COLO668 (cell line): Measurements from ENCODE around the gene ITGAV.

Experiments
- DNase-seq: peaks from one replicate; lab custom pipeline; 2025; ENCODE audit not compliant: unreplicated experiment; lab: John Stamatoyannopoulos, UW

The ITGAV gene

DNA sequence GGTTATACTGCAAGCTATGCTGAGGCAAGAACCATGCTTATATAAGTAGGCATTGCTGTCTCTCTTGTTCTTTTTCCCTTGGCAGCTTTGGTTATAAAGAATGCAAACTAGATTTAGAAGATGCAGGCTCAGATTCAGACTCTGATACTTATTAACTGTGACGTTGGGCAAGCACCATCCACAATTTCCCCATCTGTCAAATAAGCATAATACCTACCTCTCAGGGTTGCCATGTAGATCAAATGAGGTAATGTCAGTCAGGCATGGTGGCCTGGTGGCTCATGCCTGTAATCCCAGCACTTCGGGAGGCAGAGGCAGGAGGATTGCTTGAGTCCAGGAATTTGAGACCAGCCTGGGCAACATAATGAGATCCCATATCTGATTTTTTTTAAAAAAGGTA lies 21.7 kb downstream of the ITGAV start:
- DNase-seq, result no peak

DNA sequence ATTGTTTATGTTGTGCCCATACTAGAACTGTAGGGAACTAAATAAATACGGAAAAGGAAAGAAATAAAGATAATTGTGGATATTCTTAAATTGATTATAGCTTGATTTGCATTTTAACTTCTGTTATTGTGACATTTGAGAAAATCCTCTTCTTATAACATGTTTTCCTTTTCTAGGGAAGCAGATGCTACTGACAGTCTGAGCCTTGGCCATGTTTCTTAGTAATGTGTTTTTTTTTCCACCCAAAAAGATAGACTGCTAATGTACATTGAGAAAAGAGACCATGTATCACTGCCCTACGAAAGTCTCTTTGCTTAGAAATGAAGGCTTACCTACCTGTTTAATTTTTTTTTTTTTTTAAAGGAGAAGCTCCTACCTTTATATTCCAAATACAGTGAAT lies 22.2 kb downstream of the ITGAV start:
- DNase-seq, result no peak

DNA sequence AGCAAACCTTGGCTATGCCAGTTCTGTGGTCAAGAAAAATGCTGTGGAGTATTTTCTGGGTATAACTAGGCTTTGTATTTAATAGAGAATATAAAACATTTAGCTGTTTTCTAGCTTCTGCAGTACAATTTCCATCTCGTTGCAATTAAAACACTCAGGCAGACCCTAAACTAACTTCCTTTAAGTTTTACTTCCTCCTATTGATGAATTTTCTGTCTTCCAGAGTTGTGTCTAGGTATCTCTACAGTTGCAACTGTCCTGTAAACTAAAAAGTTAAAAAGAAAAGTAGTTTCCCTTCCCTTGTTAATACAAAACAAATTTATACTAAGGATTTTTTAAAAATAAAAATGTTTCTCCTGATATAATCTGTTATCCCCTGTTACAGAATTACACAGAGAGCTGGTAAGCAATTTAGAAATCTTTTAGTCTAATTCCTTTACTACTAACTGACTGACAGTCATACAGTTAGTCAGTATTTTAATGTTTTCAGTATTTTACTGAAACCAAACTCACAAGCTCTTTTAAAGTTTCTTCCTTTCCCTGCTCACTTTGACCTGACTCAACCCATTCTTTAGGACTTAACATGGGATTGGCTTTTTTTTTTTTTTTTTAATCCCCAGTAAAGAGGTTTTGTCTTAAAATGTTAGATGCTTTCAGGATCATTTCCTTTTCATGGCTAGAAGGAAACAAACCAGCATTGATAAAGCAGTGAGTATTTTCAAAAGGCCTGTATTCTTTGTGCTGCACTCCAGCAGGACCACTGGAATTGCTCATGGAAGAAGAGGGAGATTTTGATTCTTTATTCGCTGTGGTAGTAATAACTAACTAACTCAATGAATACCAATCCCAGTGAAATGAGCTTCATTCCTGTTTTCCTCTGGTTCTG lies 22.9 kb downstream of the ITGAV start:
- no peak for DNase-seq

DNA sequence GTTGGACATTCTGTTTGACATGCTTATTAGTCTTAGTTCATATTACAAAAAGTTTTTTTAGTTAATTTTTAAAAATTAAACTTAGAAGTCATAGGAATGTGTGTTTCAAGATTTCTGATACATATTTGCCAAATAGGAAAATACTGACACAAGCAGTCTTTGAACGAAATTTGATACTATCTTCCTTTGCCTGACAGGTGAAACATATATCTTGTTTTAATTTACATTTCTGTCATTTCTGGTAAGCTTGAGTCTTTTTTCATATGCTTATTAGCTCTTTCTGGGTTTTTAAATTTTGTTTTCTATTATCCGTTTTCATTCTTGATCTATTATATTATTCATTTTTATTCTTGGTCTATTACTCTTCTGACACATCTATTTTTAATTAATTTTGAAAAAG lies 24.5 kb downstream of the ITGAV start:
- no peak for DNase-seq

DNA sequence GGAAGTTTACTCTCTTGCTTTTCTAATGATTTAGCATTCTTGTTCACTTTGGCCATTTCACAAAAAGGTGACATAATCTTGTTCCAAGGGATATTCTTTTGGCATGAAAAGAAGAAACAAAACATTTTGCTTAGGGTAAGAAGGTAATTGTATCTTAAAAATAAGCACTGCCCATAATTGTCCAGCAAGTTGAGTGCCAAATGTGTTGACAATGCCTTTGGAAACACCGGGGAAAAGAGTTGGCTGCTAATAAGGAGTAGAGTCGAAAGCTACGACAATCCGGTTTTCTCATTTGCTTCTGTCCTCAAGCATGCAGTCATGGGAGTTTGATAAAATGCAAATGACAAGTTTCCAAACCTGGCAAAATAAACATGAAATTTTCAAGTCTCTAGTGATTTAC lies 27.3 kb downstream of the ITGAV start:
- DNase-seq, result no peak

DNA sequence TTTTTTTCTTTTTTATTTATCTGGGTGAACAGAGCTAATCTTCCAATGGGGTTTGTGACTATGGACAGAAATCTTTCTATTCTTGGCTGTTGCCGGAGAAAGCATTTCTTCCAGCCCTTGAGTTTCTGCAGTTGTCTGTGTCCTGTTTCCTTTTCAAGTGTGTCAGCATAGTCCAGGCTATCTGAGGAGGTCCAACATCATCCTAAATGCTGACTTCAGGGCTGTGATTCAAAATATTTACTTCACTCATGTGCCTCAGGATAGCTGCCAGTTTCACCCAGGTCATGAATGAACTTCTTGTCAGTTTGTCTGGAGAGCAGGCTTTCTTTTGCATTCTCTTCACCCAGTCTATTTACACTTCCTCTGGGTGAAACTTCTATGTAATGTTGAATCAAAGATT lies 27.9 kb downstream of the ITGAV start:
- no peak for DNase-seq

DNA sequence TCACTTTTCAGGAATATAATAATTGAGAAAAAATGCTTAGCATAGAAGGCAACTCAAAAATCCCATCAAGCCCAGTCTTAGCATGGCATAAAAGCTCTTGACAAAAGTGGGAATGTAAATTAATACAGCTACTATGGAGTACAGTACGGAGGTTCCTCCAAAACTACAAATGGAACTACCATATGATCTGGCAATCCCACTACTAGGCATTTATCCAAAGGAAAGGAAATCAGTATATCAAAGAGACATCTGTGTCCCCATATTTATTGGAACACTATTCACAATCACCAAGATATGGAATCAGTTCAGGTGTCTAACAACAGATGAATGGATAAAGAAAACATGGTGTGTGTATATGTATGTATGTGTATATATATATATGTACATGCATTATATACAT lies 28.8 kb downstream of the ITGAV start:
- no peak for DNase-seq

DNA sequence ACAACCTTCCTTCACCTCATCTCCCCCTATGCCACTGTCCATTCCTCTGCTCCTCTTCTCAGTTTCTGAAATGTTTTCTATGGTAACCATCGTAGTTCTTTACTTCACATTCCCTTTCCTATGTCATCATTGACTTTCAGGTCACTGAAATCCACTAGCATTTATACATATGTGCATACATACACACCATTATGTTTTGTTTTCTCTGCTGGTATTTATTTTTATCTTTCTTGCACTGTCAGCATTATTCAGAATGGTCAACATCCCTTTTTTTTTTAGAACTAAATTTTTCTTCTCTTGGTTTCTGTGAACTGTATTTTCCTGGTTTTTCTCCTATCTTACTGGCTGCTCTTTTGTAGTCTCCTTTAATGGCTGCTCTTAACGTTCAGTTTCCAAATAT lies 33.2 kb downstream of the ITGAV start:
- DNase-seq, result no peak

DNA sequence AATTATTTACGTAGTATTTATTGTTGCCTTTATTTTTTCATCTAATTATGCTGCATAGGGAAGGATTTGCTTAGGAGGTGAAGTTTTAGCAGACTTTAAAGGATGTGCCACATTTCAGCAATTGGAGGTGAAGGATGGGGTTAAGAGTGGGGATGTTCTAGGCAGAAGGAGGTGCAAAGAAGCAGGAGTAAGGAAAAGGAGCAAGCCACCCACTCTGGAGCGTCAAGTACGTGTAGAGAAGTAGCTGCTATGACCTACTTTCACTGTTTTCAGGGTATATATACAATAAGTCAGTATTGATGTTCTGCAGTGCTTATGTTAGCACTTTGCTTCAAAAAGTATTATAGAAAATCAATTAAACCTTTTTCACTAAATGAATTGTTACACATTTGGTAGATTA lies 34.4 kb downstream of the ITGAV start:
- no peak for DNase-seq

DNA sequence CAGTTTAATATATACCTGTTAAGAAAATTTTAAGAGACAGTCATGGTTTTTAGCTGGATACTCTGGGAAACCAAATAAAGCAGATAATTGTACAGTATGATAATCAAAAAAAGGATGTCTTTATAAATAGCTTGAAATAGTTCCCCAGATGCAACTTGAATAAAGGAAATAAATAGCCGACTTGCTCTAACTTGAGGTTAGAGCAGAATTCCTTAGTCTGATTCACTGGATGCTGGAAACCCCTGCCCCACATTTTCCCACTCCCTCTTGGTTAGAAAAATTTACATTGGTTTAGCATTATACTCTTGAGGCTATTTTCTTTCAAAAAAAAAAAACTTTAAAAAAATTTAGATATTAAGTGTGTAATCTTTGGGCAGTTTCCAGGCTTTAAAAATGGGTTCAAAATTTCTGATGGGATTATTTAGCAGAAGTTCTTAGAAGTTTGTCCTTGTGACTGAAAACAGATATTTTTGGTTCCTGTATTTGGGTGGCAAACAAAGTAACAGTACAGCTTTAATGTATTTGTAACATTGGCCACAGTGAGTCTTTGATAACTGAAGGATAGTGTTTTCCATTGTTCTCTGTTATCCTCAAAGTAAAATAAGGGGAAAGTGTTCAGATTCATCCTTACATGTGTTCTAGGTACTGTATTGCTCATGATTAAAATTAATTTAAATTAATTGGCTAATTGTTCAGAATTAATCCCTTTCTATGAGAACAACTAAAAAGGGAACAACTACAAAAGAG lies 39.6 kb downstream of the ITGAV start:
- DNase-seq, result no peak

DNA sequence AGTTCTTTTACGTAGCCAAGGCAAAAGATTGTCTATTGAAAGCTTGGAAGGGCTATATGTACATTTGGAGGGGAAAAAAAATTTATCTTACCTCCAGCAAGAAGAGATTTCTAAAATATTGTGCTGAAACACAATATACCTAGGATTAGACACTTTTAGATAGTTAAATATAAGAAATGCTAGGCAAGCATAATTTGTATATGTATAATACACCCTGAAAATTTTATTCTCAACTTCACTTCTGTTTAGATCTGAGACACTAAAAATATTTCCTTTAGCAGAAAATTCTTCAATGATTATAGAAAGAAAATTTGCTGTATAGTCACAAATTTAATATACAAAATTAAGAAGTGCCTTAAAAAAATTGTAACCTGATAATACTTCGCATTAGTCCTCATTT lies 42.6 kb downstream of the ITGAV start:
- no peak for DNase-seq

DNA sequence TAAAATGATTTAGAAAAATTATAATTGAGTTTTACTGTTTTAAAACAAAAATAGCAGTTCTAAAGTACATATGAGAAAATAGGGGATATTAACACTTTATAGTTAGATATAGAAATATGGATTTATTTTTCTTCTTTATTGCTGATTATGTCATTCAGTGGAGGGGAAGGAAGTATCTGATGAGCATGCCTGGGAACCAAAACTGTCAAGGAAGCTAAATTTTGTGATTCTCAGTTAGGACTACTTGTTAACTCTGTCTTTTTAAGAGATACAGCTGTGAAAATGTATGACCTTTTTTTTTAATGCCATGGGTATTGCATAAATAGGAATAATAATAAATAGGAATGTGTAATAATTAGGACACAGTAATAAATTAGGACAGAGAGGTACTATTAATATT lies 44.8 kb downstream of the ITGAV start:
- DNase-seq, result no peak

DNA sequence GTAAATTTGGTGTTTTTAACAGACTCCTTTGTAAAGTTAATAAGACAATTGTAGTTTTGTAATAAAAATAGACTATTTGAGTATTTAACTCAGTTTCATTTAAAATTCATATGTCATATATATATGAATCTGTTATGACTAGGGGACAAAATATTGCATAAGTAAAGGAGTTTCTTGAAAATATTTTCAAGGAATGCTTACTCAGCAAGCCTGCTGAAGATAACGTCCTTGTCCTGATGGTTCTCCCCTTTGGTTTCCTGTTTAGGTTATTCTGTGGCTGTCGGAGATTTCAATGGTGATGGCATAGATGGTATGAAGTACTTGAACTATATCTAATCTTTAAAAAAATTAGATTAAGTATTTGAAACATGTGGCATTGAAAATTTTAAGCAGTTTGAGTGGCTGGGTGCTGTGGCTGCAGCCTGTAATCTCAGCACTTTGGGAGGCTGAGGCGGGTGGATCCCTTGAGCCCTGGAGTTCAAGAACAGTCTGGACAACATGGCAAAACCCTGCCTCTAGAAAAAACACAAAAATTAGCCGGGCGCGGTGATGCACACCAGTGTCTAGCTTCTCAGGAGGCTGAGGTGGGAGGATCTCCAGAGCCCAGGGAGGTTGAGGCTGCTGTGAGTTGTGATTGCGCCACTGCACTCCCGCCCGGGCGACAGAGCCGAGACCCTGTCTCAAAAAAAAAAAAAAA lies 47.1 kb downstream of the ITGAV start:
- no peak for DNase-seq

DNA sequence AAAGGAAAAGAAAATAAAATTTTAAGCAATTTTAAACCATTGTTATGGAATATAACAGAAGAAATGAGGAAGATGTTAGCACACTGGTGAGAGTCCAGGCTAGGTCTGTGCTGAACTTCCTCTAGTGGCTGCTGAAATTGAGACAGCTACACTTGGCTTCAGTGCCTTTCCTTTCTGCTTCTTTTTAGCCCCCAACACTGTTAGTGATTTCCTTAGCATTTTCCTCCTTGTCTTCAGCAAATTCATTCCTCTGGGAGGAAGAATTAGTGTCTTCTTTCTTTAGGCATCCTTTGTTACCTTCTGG lies 47.6 kb downstream of the ITGAV start:
- DNase-seq, result no peak

DNA sequence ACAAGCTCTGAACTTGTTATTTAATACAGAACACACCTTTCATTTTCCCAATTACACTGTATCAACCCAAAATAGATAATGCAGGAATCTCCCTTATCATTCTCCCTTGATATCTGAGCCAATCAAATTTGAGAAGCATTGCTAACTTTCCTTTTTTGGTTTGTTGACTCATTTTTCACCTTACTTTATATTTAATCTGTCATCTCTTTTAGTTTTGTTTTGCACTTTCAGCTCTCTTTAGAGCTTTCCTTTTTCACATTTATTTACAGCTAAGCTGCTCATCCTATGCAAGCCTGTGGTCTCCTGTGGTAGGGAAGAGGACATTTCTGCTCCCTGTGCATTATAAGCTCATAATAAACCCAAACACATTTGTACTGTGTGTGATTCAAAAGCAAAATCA lies 50.1 kb downstream of the ITGAV start:
- no peak for DNase-seq

DNA sequence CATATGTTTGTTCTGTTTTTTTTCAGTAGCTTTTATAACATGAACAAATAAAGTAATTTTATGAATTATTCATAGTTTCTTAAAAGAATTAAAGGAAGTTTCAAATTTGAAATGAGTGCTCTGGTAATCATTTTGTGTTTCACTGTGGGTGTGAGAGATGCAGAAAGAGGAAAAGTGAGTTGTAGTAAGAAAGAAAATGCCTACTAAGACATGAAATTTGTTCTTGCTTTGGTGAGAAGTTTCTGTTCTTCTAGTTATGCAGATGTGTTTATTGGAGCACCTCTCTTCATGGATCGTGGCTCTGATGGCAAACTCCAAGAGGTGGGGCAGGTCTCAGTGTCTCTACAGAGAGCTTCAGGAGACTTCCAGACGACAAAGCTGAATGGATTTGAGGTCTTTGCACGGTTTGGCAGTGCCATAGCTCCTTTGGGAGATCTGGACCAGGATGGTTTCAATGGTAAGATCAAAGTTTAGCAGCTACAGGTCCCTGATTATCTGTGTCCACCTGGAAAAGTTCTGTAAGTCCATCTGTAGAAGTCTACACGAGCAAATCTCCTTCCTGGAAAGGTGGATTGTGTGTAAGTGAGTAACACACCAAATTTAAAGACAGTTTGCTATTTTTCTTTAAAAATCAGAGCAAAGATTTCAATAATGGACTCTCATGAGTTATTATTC lies 51.4 kb downstream of the ITGAV start:
- no peak for DNase-seq

DNA sequence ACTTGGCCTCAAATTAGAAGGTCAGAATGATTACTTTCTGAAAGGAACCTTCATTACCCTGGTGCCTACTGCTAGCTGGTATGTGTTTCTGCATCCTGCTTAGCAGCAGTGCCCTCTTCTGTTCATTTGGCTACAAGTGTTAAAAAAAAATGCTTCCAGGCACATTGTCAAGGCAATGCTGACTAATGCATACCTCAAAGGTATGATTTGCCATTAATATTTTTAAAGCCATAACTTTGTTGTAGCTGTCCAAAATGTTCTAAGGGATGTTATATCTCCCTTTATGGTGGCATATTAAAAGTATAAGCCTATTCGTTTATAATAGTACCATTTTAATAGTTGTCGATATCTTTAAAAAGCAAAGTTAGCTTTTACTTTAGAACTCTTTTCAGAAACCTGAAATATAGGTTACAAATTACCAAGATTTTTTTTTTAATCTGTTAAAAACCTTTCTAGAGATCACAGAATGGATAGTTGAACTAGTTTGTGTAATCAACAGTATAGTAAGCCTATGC lies 52.0 kb downstream of the ITGAV start:
- DNase-seq, result peak; percentile 29

DNA sequence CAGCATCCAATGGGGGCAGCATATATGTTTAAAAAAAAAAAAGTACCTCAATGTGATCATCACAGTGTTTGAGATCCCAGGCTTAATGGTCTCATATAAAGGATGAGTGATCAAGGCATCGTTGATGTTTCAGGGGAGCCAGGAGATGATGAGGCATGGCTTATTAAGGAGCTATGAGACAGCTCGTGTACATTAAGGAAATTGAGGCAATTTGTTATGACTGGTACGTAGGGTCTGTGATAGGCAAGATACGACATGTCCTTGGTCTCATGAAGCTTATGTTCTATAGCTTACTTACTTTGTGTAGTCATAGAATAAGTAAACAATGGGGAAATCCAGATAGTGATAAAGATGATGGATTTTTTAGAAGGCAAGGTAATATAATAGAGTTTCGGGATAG lies 54.9 kb downstream of the ITGAV start:
- no peak for DNase-seq

DNA sequence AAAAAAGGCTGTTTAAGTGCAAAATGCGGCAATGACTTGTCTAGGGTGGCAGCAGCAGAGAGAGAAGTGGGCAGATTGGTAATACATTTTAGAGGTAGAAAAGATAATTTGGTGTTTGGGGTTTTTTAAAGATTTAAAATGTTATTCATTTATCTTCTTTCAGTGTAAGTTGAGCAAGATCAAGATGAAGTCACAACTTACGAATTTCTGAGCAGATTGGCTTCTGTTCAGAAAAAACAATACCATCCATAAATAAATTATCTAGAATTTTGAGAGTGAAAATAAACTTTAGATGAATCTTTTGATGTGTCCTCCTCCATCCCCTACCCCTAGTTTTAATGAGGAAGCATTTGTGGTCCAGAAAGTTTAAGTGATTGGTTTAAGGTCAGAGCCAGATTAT lies 56.1 kb downstream of the ITGAV start:
- DNase-seq, result no peak

DNA sequence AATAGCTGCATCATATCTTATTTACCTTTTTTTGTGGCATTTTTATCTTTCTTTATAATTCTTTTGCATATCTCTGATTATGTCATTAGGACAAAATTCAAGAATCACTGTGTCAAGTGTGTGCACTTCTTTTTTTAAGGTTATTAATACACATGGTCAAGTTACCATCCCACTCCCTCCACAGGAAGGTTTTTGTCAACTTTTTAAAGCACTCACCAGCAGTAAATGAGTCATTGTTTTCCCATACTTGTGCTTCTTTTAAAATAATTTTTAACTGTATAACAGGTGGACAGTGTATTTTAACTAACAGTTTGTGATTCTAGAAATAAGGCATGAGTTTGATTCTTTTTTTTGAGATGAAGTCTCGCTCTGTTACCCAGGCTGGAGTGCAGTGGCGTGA lies 58.3 kb downstream of the ITGAV start:
- DNase-seq, result no peak

DNA sequence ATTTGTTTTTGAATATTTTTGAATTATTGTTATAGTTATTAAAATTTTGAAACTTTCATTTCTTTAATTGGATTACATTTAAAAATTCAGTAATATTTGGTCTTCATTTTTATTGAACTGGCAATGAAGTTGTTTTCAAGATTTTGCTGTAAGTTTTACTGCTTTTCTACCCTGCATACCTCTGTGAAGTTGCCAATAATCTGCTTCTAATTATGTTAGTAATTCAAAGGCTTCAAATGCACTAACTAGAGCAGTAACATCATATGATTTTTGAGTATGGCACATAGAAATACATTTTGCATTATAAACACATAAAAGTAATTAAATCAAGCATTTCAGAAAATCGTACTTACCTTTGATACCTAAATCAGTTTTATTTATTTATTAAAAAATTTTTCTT lies 63.7 kb downstream of the ITGAV start:
- DNase-seq, result no peak
